GM19468 (cell line): Measurements from ENCODE around the gene PTDSS2.
"Not testable (repeated sequence)": the region's sequence is repeated elsewhere in the genome, so short reads cannot be mapped to it uniquely, and the experiment has no call there.

Source experiments
- ATAC-seq: cut with Tn5 transposase; IDR thresholded peaks from one replicate; pipeline ENCODE4 v1.9.1; 2021; ENCODE audit warnings: mild to moderate bottlenecking, moderate library complexity, moderate number of reproducible peaks; ENCODE audit not compliant: unreplicated experiment; ENCODE audit errors: extremely low read depth

PTDSS2 gene

GRCh38 chr11:413120-414081 is 36.7 kb upstream of the PTDSS2 start:
- no peak for ATAC-seq

- ATAC-seq = no peak
These were observed 35.7 kb upstream of the PTDSS2 start for GRCh38 chr11:414318-414857.

- no peak for ATAC-seq
These were observed 34.4 kb upstream of the PTDSS2 start for GRCh38 chr11:415640-416041.

- ATAC-seq = no peak
These were observed 33.9 kb upstream of the PTDSS2 start for GRCh38 chr11:416051-416756.

GRCh38 chr11:416757-417621 is 33.1 kb upstream of the PTDSS2 start:
- no peak for ATAC-seq

- ATAC-seq = no peak
These were observed 32.3 kb upstream of the PTDSS2 start for GRCh38 chr11:417652-418342.

- no peak for ATAC-seq
These were observed 31.5 kb upstream of the PTDSS2 start for GRCh38 chr11:418343-419247.

GRCh38 chr11:419248-420005 is 30.7 kb upstream of the PTDSS2 start:
- ATAC-seq = no peak

- no peak for ATAC-seq
These were observed 29.8 kb upstream of the PTDSS2 start for GRCh38 chr11:420054-420910.

GRCh38 chr11:420911-421321 is 29.2 kb upstream of the PTDSS2 start:
- ATAC-seq = no peak

- no peak for ATAC-seq
These were observed 27.8 kb upstream of the PTDSS2 start for GRCh38 chr11:422249-422656.

- no peak for ATAC-seq
These were observed 25.8 kb upstream of the PTDSS2 start for GRCh38 chr11:424232-424631.

GRCh38 chr11:424766-425165 is 25.3 kb upstream of the PTDSS2 start:
- not testable (repeated sequence) for ATAC-seq

GRCh38 chr11:425301-425700 is 24.8 kb upstream of the PTDSS2 start:
- ATAC-seq = no peak

GRCh38 chr11:426851-427250 is 23.2 kb upstream of the PTDSS2 start:
- ATAC-seq = no peak

- no peak for ATAC-seq
These were observed 21.8 kb upstream of the PTDSS2 start for GRCh38 chr11:428295-428694.

- ATAC-seq = no peak
These were observed 20.7 kb upstream of the PTDSS2 start for GRCh38 chr11:429391-429790.
